Measurements from ENCODE around the gene TRMT2A. TPM values are rescaled to one million over a fixed set of nuclear protein-coding genes. Genes with fewer than 3 reads are reported as not detected.

TRMT2A gene
- polyA plus RNA-seq, 4 donors, result 30.5 to 49.3 (median 37.2) TPM

GRCh38 chr22:20090730-20091240, 26.2 kb downstream of the TRMT2A start:
- peaks cover 28 to 97% (median 42%) of the 10 kb centered on the region in 3 donors for H3K36me3 ChIP-seq (ENCODE audit: control insufficient read depth in 3 of 3, insufficient read depth in 2 of 3, low read depth in 1 of 3, low read length in 3 of 3)
- no peak for FAIRE-seq
- 90 to 91% (median 90%) methylated on average over 9 of the region's 9 CpGs for WGBS, 3 donors
- H3K4me3 ChIP-seq (ENCODE audit: low read depth in 1 of 3, low read length in 3 of 3), result no peak overlapping the region
- H3K9me3 ChIP-seq (ENCODE audit: control insufficient read depth in 2 of 2, insufficient read depth in 1 of 2, low read depth in 1 of 2, low read length in 1 of 2), result peaks cover 0 to 2% of the 10 kb centered on the region in 2 donors
- no peak overlapping the region for H3K27ac ChIP-seq (ENCODE audit: low read depth in 1 of 3, low read length in 2 of 3)
- no peak for DNase-seq
- H3K4me1 ChIP-seq (ENCODE audit: control insufficient read depth in 3 of 3, insufficient read depth in 2 of 3, low read depth in 1 of 3, low read length in 2 of 3), result no peaks in the 10 kb centered on the region
- H3K27me3 ChIP-seq (ENCODE audit: control insufficient read depth in 3 of 3, insufficient read depth in 3 of 3, low read length in 3 of 3), result no peaks in the 10 kb centered on the region

GRCh38 chr22:20089977-20090729, 26.9 kb downstream of the TRMT2A start:
- no peak for DNase-seq
- peaks cover 22 to 96% (median 44%) of the 10 kb centered on the region in 3 donors for H3K36me3 ChIP-seq (ENCODE audit: control insufficient read depth in 3 of 3, insufficient read depth in 2 of 3, low read depth in 1 of 3, low read length in 3 of 3)
- FAIRE-seq, result no peak
- no peaks in the 10 kb centered on the region for H3K4me1 ChIP-seq (ENCODE audit: control insufficient read depth in 3 of 3, insufficient read depth in 2 of 3, low read depth in 1 of 3, low read length in 2 of 3)
- no peak overlapping the region for H3K4me3 ChIP-seq (ENCODE audit: low read depth in 1 of 3, low read length in 3 of 3)
- 88 to 95% (median 93%) methylated on average over 11 of the region's 11 CpGs for WGBS, 3 donors
- H3K27ac ChIP-seq (ENCODE audit: low read depth in 1 of 3, low read length in 2 of 3), result no peak overlapping the region
- H3K9me3 ChIP-seq (ENCODE audit: control insufficient read depth in 2 of 2, insufficient read depth in 1 of 2, low read depth in 1 of 2, low read length in 1 of 2), result no peaks in the 10 kb centered on the region
- no peaks in the 10 kb centered on the region for H3K27me3 ChIP-seq (ENCODE audit: control insufficient read depth in 3 of 3, insufficient read depth in 3 of 3, low read length in 3 of 3)

GRCh38 chr22:20089226-20089976, 27.6 kb downstream of the TRMT2A start:
- Histone ChIP-seq H3K4me1 (ENCODE audit: control insufficient read depth in 3 of 3, insufficient read depth in 2 of 3, low read depth in 1 of 3, low read length in 2 of 3) (peaks cover 0 to 7% (median 0%) of the 10 kb centered on the region in 3 donors), H3K4me3 (ENCODE audit: low read depth in 1 of 3, low read length in 3 of 3) (no peak overlapping the region), H3K9me3 (ENCODE audit: control insufficient read depth in 2 of 2, insufficient read depth in 1 of 2, low read depth in 1 of 2, low read length in 1 of 2) (no peaks in the 10 kb centered on the region), H3K27ac (ENCODE audit: low read depth in 1 of 3, low read length in 2 of 3) (no peak overlapping the region), H3K36me3 (ENCODE audit: control insufficient read depth in 3 of 3, insufficient read depth in 2 of 3, low read depth in 1 of 3, low read length in 3 of 3) (peaks cover 20 to 96% (median 43%) of the 10 kb centered on the region in 3 donors), H3K27me3 (ENCODE audit: control insufficient read depth in 3 of 3, insufficient read depth in 3 of 3, low read length in 3 of 3) (no peaks in the 10 kb centered on the region)
- DNase-seq, result no peak
- WGBS, 3 donors, result 93 to 94% (median 94%) methylated on average over 17 of the region's 17 CpGs
- FAIRE-seq, result no peak

GRCh38 chr22:20088263-20088648, 28.8 kb downstream of the TRMT2A start:
- Histone ChIP-seq H3K4me3 (ENCODE audit: low read depth in 1 of 3, low read length in 3 of 3) (no peak overlapping the region), H3K27me3 (ENCODE audit: control insufficient read depth in 3 of 3, insufficient read depth in 3 of 3, low read length in 3 of 3) (no peaks in the 10 kb centered on the region), H3K36me3 (ENCODE audit: control insufficient read depth in 3 of 3, insufficient read depth in 2 of 3, low read depth in 1 of 3, low read length in 3 of 3) (peaks cover 20 to 89% (median 35%) of the 10 kb centered on the region in 3 donors), H3K9me3 (ENCODE audit: control insufficient read depth in 2 of 2, insufficient read depth in 1 of 2, low read depth in 1 of 2, low read length in 1 of 2) (no peaks in the 10 kb centered on the region), H3K27ac (ENCODE audit: low read depth in 1 of 3, low read length in 2 of 3) (no peak overlapping the region), H3K4me1 (ENCODE audit: control insufficient read depth in 3 of 3, insufficient read depth in 2 of 3, low read depth in 1 of 3, low read length in 2 of 3) (peaks cover 0 to 12% (median 2%) of the 10 kb centered on the region in 3 donors)
- DNase-seq (no peak), FAIRE-seq (no peak)
- WGBS, 3 donors, result 93 to 98% (median 93%) methylated on average over 8 of the region's 8 CpGs

GRCh38 chr22:20087319-20088262, 29.4 kb downstream of the TRMT2A start:
- Histone ChIP-seq H3K27ac (ENCODE audit: low read depth in 1 of 3, low read length in 2 of 3) (no peak overlapping the region), H3K9me3 (ENCODE audit: control insufficient read depth in 2 of 2, insufficient read depth in 1 of 2, low read depth in 1 of 2, low read length in 1 of 2) (no peaks in the 10 kb centered on the region), H3K4me1 (ENCODE audit: control insufficient read depth in 3 of 3, insufficient read depth in 2 of 3, low read depth in 1 of 3, low read length in 2 of 3) (peaks cover 0 to 19% (median 2%) of the 10 kb centered on the region in 3 donors), H3K4me3 (ENCODE audit: low read depth in 1 of 3, low read length in 3 of 3) (no peak overlapping the region), H3K27me3 (ENCODE audit: control insufficient read depth in 3 of 3, insufficient read depth in 3 of 3, low read length in 3 of 3) (no peaks in the 10 kb centered on the region), H3K36me3 (ENCODE audit: control insufficient read depth in 3 of 3, insufficient read depth in 2 of 3, low read depth in 1 of 3, low read length in 3 of 3) (peaks cover 20 to 89% (median 35%) of the 10 kb centered on the region in 3 donors)
- DNase-seq, result no peak
- WGBS, 3 donors, result 90 to 94% (median 92%) methylated on average over 14 of the region's 14 CpGs
- FAIRE-seq, result no peak

- no peak for DNase-seq
These were observed 30.3 kb downstream of the TRMT2A start for GRCh38 chr22:20086763-20087162.

GRCh38 chr22:20086101-20086599, 30.9 kb downstream of the TRMT2A start:
- FAIRE-seq, result no peak

More at GRCh38 chr22:20086763-20087162, 30.3 kb downstream of the TRMT2A start:
- 97 to 99% (median 98%) methylated on average over 5 of the region's 5 CpGs for WGBS, 3 donors
- Histone ChIP-seq H3K27me3 (ENCODE audit: control insufficient read depth in 3 of 3, insufficient read depth in 3 of 3, low read length in 3 of 3) (no peaks in the 10 kb centered on the region), H3K4me3 (ENCODE audit: low read depth in 1 of 3, low read length in 3 of 3) (no peak overlapping the region), H3K4me1 (ENCODE audit: control insufficient read depth in 3 of 3, insufficient read depth in 2 of 3, low read depth in 1 of 3, low read length in 2 of 3) (peaks cover 0 to 21% (median 2%) of the 10 kb centered on the region in 3 donors), H3K36me3 (ENCODE audit: control insufficient read depth in 3 of 3, insufficient read depth in 2 of 3, low read depth in 1 of 3, low read length in 3 of 3) (peaks cover 20 to 83% (median 30%) of the 10 kb centered on the region in 3 donors), H3K9me3 (ENCODE audit: control insufficient read depth in 2 of 2, insufficient read depth in 1 of 2, low read depth in 1 of 2, low read length in 1 of 2) (no peaks in the 10 kb centered on the region), H3K27ac (ENCODE audit: low read depth in 1 of 3, low read length in 2 of 3) (no peak overlapping the region)
- no peak for FAIRE-seq

More at GRCh38 chr22:20086101-20086599, 30.9 kb downstream of the TRMT2A start:
- Histone ChIP-seq H3K27me3 (ENCODE audit: control insufficient read depth in 3 of 3, insufficient read depth in 3 of 3, low read length in 3 of 3) (no peaks in the 10 kb centered on the region), H3K36me3 (ENCODE audit: control insufficient read depth in 3 of 3, insufficient read depth in 2 of 3, low read depth in 1 of 3, low read length in 3 of 3) (peaks cover 20 to 76% (median 28%) of the 10 kb centered on the region in 3 donors), H3K4me3 (ENCODE audit: low read depth in 1 of 3, low read length in 3 of 3) (no peak overlapping the region), H3K27ac (ENCODE audit: low read depth in 1 of 3, low read length in 2 of 3) (no peak overlapping the region), H3K9me3 (ENCODE audit: control insufficient read depth in 2 of 2, insufficient read depth in 1 of 2, low read depth in 1 of 2, low read length in 1 of 2) (no peaks in the 10 kb centered on the region), H3K4me1 (ENCODE audit: control insufficient read depth in 3 of 3, insufficient read depth in 2 of 3, low read depth in 1 of 3, low read length in 2 of 3) (peaks cover 0 to 27% (median 5%) of the 10 kb centered on the region in 3 donors)
- DNase-seq, result no peak
- 94 to 95% (median 95%) methylated on average over 24 of the region's 24 CpGs for WGBS, 3 donors

Data from small intestine (tissue), 7 donors.